Gastrocnemius medialis (tissue), 4 donors: Measurements from ENCODE around the gene SMTNL2. TPM values are rescaled to one million over a fixed set of nuclear protein-coding genes. Genes with fewer than 3 reads are reported as not detected.

Experiments
- ATAC-seq, 2 donors: fragments of 150-250 bp; one replicate each; pipeline ENCODE4 v1.9.1; 2016
- DNase-seq, 2 donors: peaks; one replicate each; pipeline ENCODE4 v3.0.0-alpha.2; 2019
- H3K27ac ChIP-seq, 4 donors: fragments of 200-600 bp; sonication (generic); 1 replicate in 1 of 4; 2 replicates in 3 of 4; pipeline ENCODE4 v1.5.1; 2016 to 2018; ENCODE audit warnings: mild to moderate bottlenecking in 2 of 4, moderate library complexity in 1 of 4
- H3K27me3 ChIP-seq, 3 donors: fragments of 200-600 bp; sonication (generic) in 2 of 3; 1 replicate in 1 of 3; 2 replicates in 2 of 3; pipeline versions ENCODE4 v1.5.1 to v1.6.0; 2016 to 2019; ENCODE audit warnings: mild to moderate bottlenecking in 1 of 3, moderate library complexity in 1 of 3
- H3K36me3 ChIP-seq, 2 donors: fragments of 200-600 bp; sonication (generic) in 1 of 2; one replicate each; pipeline ENCODE4 v1.5.1; 2017 to 2018
- H3K4me1 ChIP-seq, 2 donors: fragments of 200-600 bp; sonication (generic) in 1 of 2; one replicate each; pipeline ENCODE4 v1.5.1; 2016 to 2017; ENCODE audit warnings: mild to moderate bottlenecking in 2 of 2
- H3K4me3 ChIP-seq, 4 donors: fragments of 200-600 bp; sonication (generic) in 3 of 4; 1 replicate in 1 of 4; 2 replicates in 3 of 4; pipeline ENCODE4 v1.5.1; 2016 to 2019; ENCODE audit warnings: mild to moderate bottlenecking in 2 of 4
- H3K9me3 ChIP-seq, 3 donors: fragments of 200-600 bp; sonication (generic) in 2 of 3; 1 replicate in 1 of 3; 2 replicates in 2 of 3; pipeline ENCODE4 v1.5.1; 2016 to 2019
- CTCF ChIP-seq, 5 experiments: fragments of 450-650 bp in 3 of 5; fragments of 200-600 bp in 2 of 5; sonication (generic) in 2 of 5; IDR thresholded peaks in 4 of 5; conservative IDR thresholded peaks in 1 of 5; 1 replicate in 4 of 5; 2 replicates in 1 of 5; pipeline ENCODE4 v1.5.1; 2016 to 2019; ENCODE audit warnings: antibody characterized with exemption in 5 of 5, mild to moderate bottlenecking in 3 of 5, moderate library complexity in 3 of 5
- POLR2A ChIP-seq, 2 donors: fragments of 450-650 bp; IDR thresholded peaks; one replicate each; pipeline ENCODE4 v1.6.1; 2017; ENCODE audit warnings: antibody characterized with exemption in 2 of 2, mild to moderate bottlenecking in 2 of 2, moderate library complexity in 2 of 2
- in situ Hi-C, 4 donors: fragments of 200-750 bp; cut with MboI; loops; one replicate each; pipeline versions ENCODE4 v1.15.0 to v1.8.0; 2017; ENCODE audit warnings: low sequenced_read_pairs in 4 of 4
- intact Hi-C: fragments of 100-400 bp; cut with DNase I; formaldehyde crosslinking; loops from one replicate; pipeline ENCODE4 v1.15.1; 2023; ENCODE audit warnings: low total_unique reads
- total RNA-seq, 4 donors: library from RNA; depleted of rRNA; stranded (reverse); fragments of >200 nt; gene quantifications; one replicate each; pipeline versions ENCODE4 v1.1.0 to v1.2.3, GENCODE V29; 2016

The SMTNL2 gene
- total RNA-seq, 4 donors from 2014 or later = 110 to 588 (median 420) TPM

- H3K27ac ChIP-seq = peak overlapping the region; percentile 76 to 100 (median 92)
- no peak overlapping the region for H3K4me3 ChIP-seq
- TF ChIP-seq POLR2A (IDR thresholded peaks at IDR 0.05) (no peak), CTCF (IDR thresholded peaks at IDR 0.05 in 4 of 5, conservative IDR thresholded peaks at IDR 0.05 in 1 of 5) (no peak)
- H3K9me3 ChIP-seq = no peaks in the 10 kb centered on the region
- intact Hi-C loops (loop anchor here (5.0 kb wide), 1 partner anchor 35 kb away; the partner anchor contains the start of gene SMTNL2), in situ Hi-C loops (no loop called here)
- DNase-seq = peak in 1 of 2 donors; percentile 55
- no peaks in the 10 kb centered on the region for H3K36me3 ChIP-seq
- peaks cover 7 to 33% of the 10 kb centered on the region in 2 donors for H3K4me1 ChIP-seq
- H3K27me3 ChIP-seq = no peaks in the 10 kb centered on the region
- ATAC-seq = peak; percentile 32 to 40
Measured at GRCh38 chr17:4617090-4617489, 32.8 kb downstream of the SMTNL2 start.

GRCh38 chr17:4617590-4618351 is 33.4 kb downstream of the SMTNL2 start:
- DNase-seq (peak in 1 of 2 donors; percentile 59), ATAC-seq (peak; percentile 69 to 73)
- no peaks in the 10 kb centered on the region for H3K27me3 ChIP-seq
- in situ Hi-C loops (no loop called here), intact Hi-C loops (loop anchor here (5.0 kb wide), 1 partner anchor 35 kb away; the partner anchor contains the start of gene SMTNL2)
- peak overlapping the region; percentile 76 to 100 (median 92) for H3K27ac ChIP-seq
- H3K9me3 ChIP-seq = no peaks in the 10 kb centered on the region
- peaks cover 6 to 26% of the 10 kb centered on the region in 2 donors for H3K4me1 ChIP-seq
- H3K4me3 ChIP-seq = no peak overlapping the region
- H3K36me3 ChIP-seq = no peaks in the 10 kb centered on the region
- TF ChIP-seq POLR2A (IDR thresholded peaks at IDR 0.05) = peak in 1 of 2 donors; percentile 6
- no peak for TF ChIP-seq CTCF (IDR thresholded peaks at IDR 0.05 in 4 of 5, conservative IDR thresholded peaks at IDR 0.05 in 1 of 5)

GRCh38 chr17:4620531-4621101 is 36.3 kb downstream of the SMTNL2 start:
- Histone ChIP-seq H3K4me3 (no peak overlapping the region), H3K4me1 (peaks cover 19 to 41% of the 10 kb centered on the region in 2 donors), H3K27me3 (no peaks in the 10 kb centered on the region), H3K27ac (peak overlapping the region in 2 of 4 donors; percentile 42 to 52), H3K9me3 (no peaks in the 10 kb centered on the region), H3K36me3 (no peaks in the 10 kb centered on the region)
- intact Hi-C loops = no loop called here
- DNase-seq = no peak
- in situ Hi-C loops = loop anchor here in 1 of 4 donors (5.0 kb wide), 1 partner anchor 53 kb away; no protein-coding TSS in a partner anchor
- ATAC-seq = no peak
- TF ChIP-seq CTCF (IDR thresholded peaks at IDR 0.05 in 4 of 5, conservative IDR thresholded peaks at IDR 0.05 in 1 of 5) (no peak), POLR2A (IDR thresholded peaks at IDR 0.05) (no peak)

- H3K36me3 ChIP-seq = no peaks in the 10 kb centered on the region
- no peak overlapping the region for H3K4me3 ChIP-seq
- H3K4me1 ChIP-seq = peaks cover 21 to 36% of the 10 kb centered on the region in 2 donors
- TF ChIP-seq POLR2A (IDR thresholded peaks at IDR 0.05) (no peak), CTCF (IDR thresholded peaks at IDR 0.05 in 4 of 5, conservative IDR thresholded peaks at IDR 0.05 in 1 of 5) (no peak)
- intact Hi-C loops (no loop called here), in situ Hi-C loops (loop anchor here in 1 of 4 donors (5.0 kb wide), 1 partner anchor 55 kb away; no protein-coding TSS in a partner anchor)
- H3K27me3 ChIP-seq = no peaks in the 10 kb centered on the region
- peak overlapping the region in 2 of 4 donors; percentile 85 to 88 for H3K27ac ChIP-seq
- DNase-seq (no peak), ATAC-seq (no peak)
- H3K9me3 ChIP-seq = no peaks in the 10 kb centered on the region
Measured at GRCh38 chr17:4622375-4622774, 38.0 kb downstream of the SMTNL2 start.
